ENCODE measurements around the gene GMDS. TPM values are rescaled to one million over a fixed set of nuclear protein-coding genes. Genes with fewer than 3 reads are reported as not detected.

The GMDS gene
- total RNA-seq, 1 donor from 2014 or later, result 30.2 TPM

- H3K4me3 ChIP-seq, result no peak overlapping the region
- no peaks in the 10 kb centered on the region for H3K4me1 ChIP-seq
- H3K9me3 ChIP-seq, result no peaks in the 10 kb centered on the region
- H3K36me3 ChIP-seq, result no peaks in the 10 kb centered on the region
- no peaks in the 10 kb centered on the region for H3K27me3 ChIP-seq
- intact Hi-C loops (cut with DNase I), result no loop called here
- H3K27ac ChIP-seq, result no peak overlapping the region
- no peak for DNase-seq (ENCODE audit: extremely low spot score in 2 of 2)
- TF ChIP-seq POLR2AphosphoS5 (IDR thresholded peaks at IDR 0.05; ENCODE audit: insufficient read depth in 1 of 2, low read depth in 1 of 2) (no peak), CTCF (IDR thresholded peaks at IDR 0.05) (no peak), POLR2A (IDR thresholded peaks at IDR 0.05) (no peak)
Measured at GRCh38 chr6:1747003-1747402, 498.4 kb downstream of the GMDS start.

DNA sequence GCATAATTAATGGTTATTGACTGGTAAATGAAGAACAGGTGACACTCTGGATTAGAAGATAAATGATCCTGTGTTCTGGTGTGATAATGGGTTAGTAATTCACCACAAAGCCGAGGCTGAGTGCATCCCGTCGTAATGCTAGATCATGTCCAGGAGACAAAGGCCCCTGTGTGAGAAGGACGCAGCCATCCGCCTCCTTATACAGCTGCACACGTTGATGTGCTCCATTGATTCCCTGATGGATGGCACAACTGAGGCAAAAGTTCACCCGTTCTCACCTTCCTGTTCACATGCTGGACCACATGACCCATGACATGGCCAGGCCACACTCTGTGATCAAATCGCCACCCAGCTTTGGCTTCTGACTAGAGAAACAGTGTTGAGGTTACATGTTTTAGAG is 499.6 kb downstream of the GMDS start:
- TF ChIP-seq POLR2A (IDR thresholded peaks at IDR 0.05), result no peak
- no peak for TF ChIP-seq CTCF (IDR thresholded peaks at IDR 0.05)
- no peak for TF ChIP-seq POLR2AphosphoS5 (IDR thresholded peaks at IDR 0.05; ENCODE audit: insufficient read depth in 1 of 2, low read depth in 1 of 2)
- no peak for DNase-seq (ENCODE audit: extremely low spot score in 2 of 2)
- intact Hi-C loops (cut with DNase I), result no loop called here
- no peaks in the 10 kb centered on the region for H3K36me3 ChIP-seq
- H3K4me1 ChIP-seq, result no peaks in the 10 kb centered on the region
- no peaks in the 10 kb centered on the region for H3K27me3 ChIP-seq
- H3K4me3 ChIP-seq, result no peak overlapping the region
- no peak overlapping the region for H3K27ac ChIP-seq
- no peaks in the 10 kb centered on the region for H3K9me3 ChIP-seq

GRCh38 chr6:1744543-1744942 is 500.9 kb downstream of the GMDS start:
- no peaks in the 10 kb centered on the region for H3K9me3 ChIP-seq
- no peaks in the 10 kb centered on the region for H3K36me3 ChIP-seq
- H3K27me3 ChIP-seq, result no peaks in the 10 kb centered on the region
- H3K27ac ChIP-seq, result no peak overlapping the region
- DNase-seq (ENCODE audit: extremely low spot score in 2 of 2), result no peak
- intact Hi-C loops (cut with DNase I), result no loop called here
- H3K4me1 ChIP-seq, result no peaks in the 10 kb centered on the region
- no peak overlapping the region for H3K4me3 ChIP-seq
- TF ChIP-seq CTCF (IDR thresholded peaks at IDR 0.05), result no peak
- no peak for TF ChIP-seq POLR2A (IDR thresholded peaks at IDR 0.05)
- TF ChIP-seq POLR2AphosphoS5 (IDR thresholded peaks at IDR 0.05; ENCODE audit: insufficient read depth in 1 of 2, low read depth in 1 of 2), result no peak

GRCh38 chr6:1739680-1740079 is 505.7 kb downstream of the GMDS start:
- no peak overlapping the region for H3K27ac ChIP-seq
- no peak for DNase-seq (ENCODE audit: extremely low spot score in 2 of 2)
- H3K27me3 ChIP-seq, result no peaks in the 10 kb centered on the region
- H3K4me1 ChIP-seq, result no peaks in the 10 kb centered on the region
- H3K36me3 ChIP-seq, result no peaks in the 10 kb centered on the region
- H3K4me3 ChIP-seq, result no peak overlapping the region
- no peaks in the 10 kb centered on the region for H3K9me3 ChIP-seq
- intact Hi-C loops (cut with DNase I), result no loop called here
- TF ChIP-seq POLR2AphosphoS5 (IDR thresholded peaks at IDR 0.05; ENCODE audit: insufficient read depth in 1 of 2, low read depth in 1 of 2), result no peak
- TF ChIP-seq POLR2A (IDR thresholded peaks at IDR 0.05), result no peak
- no peak for TF ChIP-seq CTCF (IDR thresholded peaks at IDR 0.05)

DNA sequence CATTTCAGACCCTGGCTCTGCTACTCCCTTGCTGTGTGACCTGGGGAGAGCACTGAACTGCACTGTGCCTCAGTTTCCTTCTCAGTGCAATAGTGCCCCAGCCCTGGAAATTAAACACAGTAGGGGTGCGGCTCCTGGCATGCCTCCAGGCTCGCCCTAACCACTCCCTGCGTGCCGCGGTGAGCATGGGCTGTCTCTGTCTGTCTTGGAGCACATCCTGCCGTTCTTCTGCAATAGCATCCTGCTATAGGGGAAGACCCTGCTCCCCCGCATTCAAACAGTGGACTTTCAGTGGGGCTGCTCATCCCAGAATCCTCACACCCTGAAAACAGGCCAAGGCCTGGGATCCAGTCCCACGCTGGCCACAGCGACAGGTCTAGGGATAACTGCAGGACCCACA is 506.2 kb downstream of the GMDS start:
- Histone ChIP-seq H3K9me3 (no peaks in the 10 kb centered on the region), H3K4me3 (no peak overlapping the region), H3K4me1 (no peaks in the 10 kb centered on the region), H3K27ac (no peak overlapping the region), H3K27me3 (no peaks in the 10 kb centered on the region), H3K36me3 (no peaks in the 10 kb centered on the region)
- intact Hi-C loops (cut with DNase I), result no loop called here
- no peak for TF ChIP-seq CTCF (IDR thresholded peaks at IDR 0.05)
- TF ChIP-seq POLR2A (IDR thresholded peaks at IDR 0.05), result no peak
- TF ChIP-seq POLR2AphosphoS5 (IDR thresholded peaks at IDR 0.05; ENCODE audit: insufficient read depth in 1 of 2, low read depth in 1 of 2), result no peak
- no peak for DNase-seq (ENCODE audit: extremely low spot score in 2 of 2)

Measured in vagina (tissue), 2 donors.